22Rv1 (cell line): ENCODE results near the gene TMED4.

Source experiments
- ZFX ChIP-seq: fragments of 450-650 bp; IDR thresholded peaks from 2 replicates; pipeline ENCODE4 v1.6.1; 2017; ENCODE audit warnings: antibody characterized with exemption, borderline replicate concordance
- TF ChIP-seq, protein P1 (sequence below): fragments of 450-650 bp; IDR thresholded peaks from 2 replicates; pipeline ENCODE4 v1.5.1; 2017; ENCODE audit warnings: mild to moderate bottlenecking

DNA sequence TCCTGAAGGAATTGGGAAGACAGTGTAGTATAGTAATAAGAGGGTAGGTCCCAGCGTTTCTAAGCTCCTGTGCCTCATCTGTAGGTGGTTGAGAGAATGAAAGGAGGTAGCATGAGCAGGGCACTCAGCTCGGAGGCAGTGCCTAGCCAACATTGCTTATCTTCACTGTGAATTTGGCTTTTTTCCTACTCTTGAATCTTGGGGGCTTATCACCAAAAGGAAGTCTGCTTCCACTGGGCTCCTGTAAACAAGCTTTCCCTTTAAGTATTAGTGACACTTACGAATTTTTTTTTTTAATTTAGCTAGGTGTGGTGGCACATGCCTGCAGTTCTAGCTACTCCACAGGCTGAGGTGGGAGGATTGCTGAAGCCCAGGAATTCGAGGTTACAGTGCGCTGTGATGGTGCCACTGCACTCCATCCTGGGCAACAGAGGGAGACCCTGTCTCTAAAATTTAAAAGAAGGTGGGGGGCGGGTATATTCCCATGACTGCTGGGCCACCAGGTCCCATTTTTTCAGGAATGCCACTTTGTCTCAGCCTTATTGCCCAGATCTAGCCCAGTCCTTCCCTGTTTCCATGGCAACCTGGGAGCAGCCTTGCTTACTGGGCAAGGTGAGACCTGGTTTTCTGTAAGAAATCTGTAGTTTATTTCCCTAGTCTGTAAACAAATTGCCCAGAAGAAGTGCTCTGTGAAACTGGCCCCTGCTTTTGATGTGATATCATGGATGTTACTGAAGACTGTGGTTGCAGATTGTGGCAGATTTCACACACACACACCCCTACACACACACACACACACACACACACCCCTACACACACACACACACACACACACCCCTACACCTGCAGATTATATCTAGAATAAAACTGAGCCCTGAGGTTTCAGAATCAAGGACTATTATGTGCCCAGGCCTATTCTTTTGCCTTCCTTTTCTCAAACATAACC lies 43.8 kb upstream of the TMED4 start:
- TF ChIP-seq, protein P1, sequence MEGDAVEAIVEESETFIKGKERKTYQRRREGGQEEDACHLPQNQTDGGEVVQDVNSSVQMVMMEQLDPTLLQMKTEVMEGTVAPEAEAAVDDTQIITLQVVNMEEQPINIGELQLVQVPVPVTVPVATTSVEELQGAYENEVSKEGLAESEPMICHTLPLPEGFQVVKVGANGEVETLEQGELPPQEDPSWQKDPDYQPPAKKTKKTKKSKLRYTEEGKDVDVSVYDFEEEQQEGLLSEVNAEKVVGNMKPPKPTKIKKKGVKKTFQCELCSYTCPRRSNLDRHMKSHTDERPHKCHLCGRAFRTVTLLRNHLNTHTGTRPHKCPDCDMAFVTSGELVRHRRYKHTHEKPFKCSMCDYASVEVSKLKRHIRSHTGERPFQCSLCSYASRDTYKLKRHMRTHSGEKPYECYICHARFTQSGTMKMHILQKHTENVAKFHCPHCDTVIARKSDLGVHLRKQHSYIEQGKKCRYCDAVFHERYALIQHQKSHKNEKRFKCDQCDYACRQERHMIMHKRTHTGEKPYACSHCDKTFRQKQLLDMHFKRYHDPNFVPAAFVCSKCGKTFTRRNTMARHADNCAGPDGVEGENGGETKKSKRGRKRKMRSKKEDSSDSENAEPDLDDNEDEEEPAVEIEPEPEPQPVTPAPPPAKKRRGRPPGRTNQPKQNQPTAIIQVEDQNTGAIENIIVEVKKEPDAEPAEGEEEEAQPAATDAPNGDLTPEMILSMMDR = no peak
- no peak for TF ChIP-seq ZFX
